GM19025 (cell line): ENCODE measurements around the gene RAB3GAP1.
"Not testable (repeated sequence)": the region's sequence is repeated elsewhere in the genome, so short reads cannot be mapped to it uniquely, and the experiment has no call there.

Experiments
- ATAC-seq: cut with Tn5 transposase; IDR thresholded peaks from one replicate; pipeline ENCODE4 v1.9.1; 2021; ENCODE audit warnings: mild to moderate bottlenecking, low read depth, moderate library complexity; ENCODE audit not compliant: unreplicated experiment

The RAB3GAP1 gene

GRCh38 chr2:135099802-135100483 lies 47.9 kb downstream of the RAB3GAP1 start:
- no peak for ATAC-seq

- no peak for ATAC-seq
These were observed 51.8 kb downstream of the RAB3GAP1 start for GRCh38 chr2:135103843-135104242.

- ATAC-seq: not testable (repeated sequence)
These were observed 53.6 kb downstream of the RAB3GAP1 start for GRCh38 chr2:135105513-135106316.

- no peak for ATAC-seq
These were observed 61.2 kb downstream of the RAB3GAP1 start for GRCh38 chr2:135113322-135113721.

- ATAC-seq: no peak
These were observed 67.5 kb downstream of the RAB3GAP1 start for GRCh38 chr2:135119582-135119981.

GRCh38 chr2:135121016-135121657 lies 69.0 kb downstream of the RAB3GAP1 start:
- ATAC-seq: no peak

- not testable (repeated sequence) for ATAC-seq
These were observed 69.6 kb downstream of the RAB3GAP1 start for GRCh38 chr2:135121658-135122039.

GRCh38 chr2:135124924-135125886 lies 73.1 kb downstream of the RAB3GAP1 start:
- no peak for ATAC-seq

GRCh38 chr2:135125940-135126339 lies 73.8 kb downstream of the RAB3GAP1 start:
- no peak for ATAC-seq

- no peak for ATAC-seq
These were observed 78.7 kb downstream of the RAB3GAP1 start for GRCh38 chr2:135130751-135131150.

- no peak for ATAC-seq
These were observed 80.2 kb downstream of the RAB3GAP1 start for GRCh38 chr2:135132314-135132713.

- ATAC-seq: no peak
These were observed 88.5 kb downstream of the RAB3GAP1 start for GRCh38 chr2:135140606-135141005.

- ATAC-seq: no peak
These were observed 90.2 kb downstream of the RAB3GAP1 start for GRCh38 chr2:135142323-135142722.

GRCh38 chr2:135144343-135144742 lies 92.3 kb downstream of the RAB3GAP1 start:
- no peak for ATAC-seq

- no peak for ATAC-seq
These were observed 97.2 kb downstream of the RAB3GAP1 start for GRCh38 chr2:135149251-135149650.

- ATAC-seq: no peak
These were observed 98.6 kb downstream of the RAB3GAP1 start for GRCh38 chr2:135150725-135151124.

- ATAC-seq: no peak
These were observed 99.5 kb downstream of the RAB3GAP1 start for GRCh38 chr2:135151615-135152014.

GRCh38 chr2:135152361-135152760 lies 100.3 kb downstream of the RAB3GAP1 start:
- no peak for ATAC-seq

GRCh38 chr2:135154962-135155361 lies 102.9 kb downstream of the RAB3GAP1 start:
- no peak for ATAC-seq

GRCh38 chr2:135157856-135158255 lies 105.8 kb downstream of the RAB3GAP1 start:
- no peak for ATAC-seq
